ENCODE results near the gene RAB17. TPM values are rescaled to one million over a fixed set of nuclear protein-coding genes. Genes with fewer than 3 reads are reported as not detected.

Gene RAB17
- total and polyA plus RNA-seq, 2 of the 8 experiments (the other 6 are each of a cell fraction or from before 2014, with no cell fraction given) = 42.6 to 83.4 TPM

DNA sequence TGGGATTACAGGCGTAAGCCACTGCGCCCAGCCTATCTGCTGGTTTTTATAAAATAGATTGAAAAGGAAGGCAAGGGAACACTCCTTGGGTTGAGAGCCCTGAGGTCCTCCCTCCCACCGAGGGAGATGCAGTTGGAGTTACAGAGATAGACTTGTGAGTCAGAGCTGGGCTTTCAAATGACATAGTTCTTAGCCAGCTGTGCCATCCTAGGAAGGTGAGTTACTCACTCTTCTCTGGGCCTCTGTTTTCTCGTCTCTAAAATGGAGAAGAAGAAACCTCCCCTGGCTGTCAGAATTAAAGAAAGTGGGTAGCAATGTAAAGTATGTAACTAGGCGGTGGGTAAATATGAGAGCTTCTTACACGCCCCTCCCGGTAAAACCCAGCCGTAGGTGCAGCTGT, 39.2 kb upstream of the RAB17 start:
- Histone ChIP-seq H2BK12ac (ENCODE audit: low read depth, low read length) (no peak overlapping the region), H3K4me1 (replicated peaks in 1 of 4; ENCODE audit: control insufficient read depth in 3 of 4, insufficient read depth in 4 of 4, low read length in 3 of 4) (peaks cover 3 to 13% (median 8%) of the 10 kb centered on the region in 4 experiments; a peak in 5 of 7 replicates), H2AK5ac (ENCODE audit: low read depth, low read length) (no peak overlapping the region), H3K14ac (ENCODE audit: insufficient read length) (no peak overlapping the region), H3K27me3 (replicated peaks in 1 of 4; ENCODE audit: control insufficient read depth in 3 of 4, extremely low read depth in 1 of 4, insufficient read depth in 3 of 4, low read length in 3 of 4) (peaks cover 0 to 31% (median 24%) of the 10 kb centered on the region in 4 experiments; a peak in 6 of 7 replicates), H2BK20ac (ENCODE audit: low read length) (no peak overlapping the region), H3K4me3 (ENCODE audit: extremely low read depth in 1 of 4, insufficient read depth in 2 of 4, low read depth in 3 of 4, low read length in 4 of 4) (no peak overlapping the region), H3K18ac (ENCODE audit: extremely low read depth, low read length) (no peak overlapping the region), H2BK15ac (ENCODE audit: low read length) (no peak overlapping the region), H3K9me3 (ENCODE audit: insufficient read depth in 2 of 2, low read depth in 1 of 2, low read length in 1 of 2) (no peaks in the 10 kb centered on the region; a peak in 1 of 4 replicates), H2BK120ac (replicated peaks; ENCODE audit: low read depth, low read length) (no peak overlapping the region), H3K23me2 (ENCODE audit: low read depth, low read length) (peaks cover 5% of the 10 kb centered on the region), H4K91ac (replicated peaks; ENCODE audit: insufficient read length, low read length) (no peak overlapping the region), H3K56ac (replicated peaks; ENCODE audit: insufficient read length, low read depth, low read length) (no peak overlapping the region), H3K23ac (ENCODE audit: insufficient read length) (no peak overlapping the region), H3K36me3 (ENCODE audit: control insufficient read depth in 2 of 4, insufficient read depth in 4 of 4, low read length in 3 of 4) (peaks cover 0 to 4% (median 0%) of the 10 kb centered on the region in 4 experiments; a peak in 2 of 8 replicates), H3K4me2 (ENCODE audit: insufficient read depth in 1 of 2, low read depth in 2 of 2, low read length in 2 of 2) (no peak overlapping the region), H3K79me1 (ENCODE audit: low read depth, low read length) (peaks cover 11% of the 10 kb centered on the region), H4K8ac (ENCODE audit: extremely low read depth, insufficient read depth, low read length) (no peak overlapping the region), H4K5ac (ENCODE audit: insufficient read length, low read depth, low read length) (no peak overlapping the region), H3K79me2 (ENCODE audit: control insufficient read depth in 1 of 2, insufficient read depth in 2 of 2, low read length in 2 of 2) (peaks cover 0 to 12% of the 10 kb centered on the region in 2 experiments; a peak in 3 of 4 replicates), H4K20me1 (replicated peaks in 1 of 2; ENCODE audit: control insufficient read depth in 1 of 2, insufficient read depth in 2 of 2, low read length in 2 of 2) (peaks cover 0 to 2% of the 10 kb centered on the region in 2 experiments), H3K27ac (ENCODE audit: low read depth, low read length) (no peak overlapping the region), H3K9ac (replicated peaks in 1 of 4; ENCODE audit: extremely low read depth in 1 of 4, low read depth in 3 of 4, low read length in 3 of 4) (no peak overlapping the region), H2AFZ (ENCODE audit: low read length) (no peak overlapping the region), H2BK5ac (ENCODE audit: low read depth, low read length) (no peak overlapping the region), H3K4ac (replicated peaks; ENCODE audit: insufficient read length, low read depth, low read length) (no peak overlapping the region)
- DNase-seq (ENCODE audit: low read depth in 1 of 2, low spot score in 2 of 2) (no peak), FAIRE-seq (no peak)
- 78% methylated on average over 8 of the region's 8 CpGs; no CpG with 5 or more reads in 1 of the 2 experiments for WGBS, 2 experiments (ENCODE audit: extremely low coverage in 1 of 2, insufficient coverage in 1 of 2, insufficient read length in 1 of 2, insufficient replicate concordance in 2 of 2, low coverage in 1 of 2, low lambda C conversion rate in 2 of 2, missing lambda C conversion rate in 1 of 2)
- POLR2A ChIA-PET (ENCODE audit: partially characterized antibody) = interaction anchor here (0.6 to 1.1 kb wide), 2 partner anchors 9 to 14 kb away, joined by 3 read pairs; no protein-coding TSS in a partner anchor
- CTCF ChIA-PET (ENCODE audit: partially characterized antibody) = interaction anchor here (0.8 to 1.9 kb wide), 3 partner anchors 15 to 41 kb away, joined by 3 to 7 read pairs (median 3); no protein-coding TSS in a partner anchor
- TF ChIP-seq TEAD4 (IDR thresholded peaks at IDR 0.05; ENCODE audit: low read depth, low read length) (no peak), RFX5 (IDR thresholded peaks at IDR 0.05; ENCODE audit: borderline replicate concordance, low read depth, low read length) (no peak)

All from H1 (cell line).